H1 (cell line): ENCODE data around the gene ZNF652. TPM values are rescaled to one million over a fixed set of nuclear protein-coding genes. Genes with fewer than 3 reads are reported as not detected.

Source experiments
- BCL11A ChIP-seq, 2 experiments: IDR thresholded peaks; one replicate each; pipeline ENCODE4 v1.6.1; 2011; ENCODE audit warnings: low read depth in 2 of 2, low read length in 2 of 2, mild to moderate bottlenecking in 2 of 2
- CBX8 ChIP-seq: fragments of 300-800, 300-1000 bp; sonication (generic); IDR thresholded peaks from 2 replicates; pipeline ENCODE4 v1.7.1; 2016; ENCODE audit warnings: low read depth, low read length, borderline replicate concordance
- CHD2 ChIP-seq: IDR thresholded peaks from 2 replicates; pipeline ENCODE4 v1.6.1; 2012; ENCODE audit warnings: low read length, improper control_type of control experiment
- CREB1 ChIP-seq: IDR thresholded peaks from 2 replicates; pipeline ENCODE4 v1.6.1; 2012; ENCODE audit warnings: inconsistent platforms
- SIN3A ChIP-seq, 2 experiments: IDR thresholded peaks in 1 of 2; conservative IDR thresholded peaks in 1 of 2; 2 replicates each; pipeline ENCODE4 v1.6.1; 2011 to 2012; ENCODE audit warnings: low read length in 2 of 2, improper control_type of control experiment in 1 of 2, low read depth in 1 of 2, mild to moderate bottlenecking in 1 of 2
- polyA plus RNA-seq, 7 experiments: library from polyadenylated mRNA; depleted of rRNA in 3 of 7; stranded (reverse) in 5 of 7; unstranded in 2 of 7; fragments of >200 nt in 5 of 7; fragments of 200-250 nt in 2 of 7; gene quantifications; 1 replicate in 5 of 7; 2 replicates in 1 of 7; 4 replicates in 1 of 7; pipeline versions ENCODE4 v1.2.1 to v1.2.3, GENCODE V29; 2011 to 2013; ENCODE audit warnings: missing spikeins in 2 of 7, mixed read lengths in 2 of 7
- total RNA-seq: library from RNA; stranded (reverse); fragmentation: NEBNext Ultra II Directional; extraction: Animal tissue kit (Norgen Biotek cat#: 25700); gene quantifications from 2 replicates; pipeline ENCODE4 v1.2.1, GENCODE V29; 2021

The ZNF652 gene
- total and polyA plus RNA-seq, 2 of the 8 experiments (the other 6 are each of a cell fraction or from before 2014, with no cell fraction given), result 13.5 to 39.6 TPM

DNA sequence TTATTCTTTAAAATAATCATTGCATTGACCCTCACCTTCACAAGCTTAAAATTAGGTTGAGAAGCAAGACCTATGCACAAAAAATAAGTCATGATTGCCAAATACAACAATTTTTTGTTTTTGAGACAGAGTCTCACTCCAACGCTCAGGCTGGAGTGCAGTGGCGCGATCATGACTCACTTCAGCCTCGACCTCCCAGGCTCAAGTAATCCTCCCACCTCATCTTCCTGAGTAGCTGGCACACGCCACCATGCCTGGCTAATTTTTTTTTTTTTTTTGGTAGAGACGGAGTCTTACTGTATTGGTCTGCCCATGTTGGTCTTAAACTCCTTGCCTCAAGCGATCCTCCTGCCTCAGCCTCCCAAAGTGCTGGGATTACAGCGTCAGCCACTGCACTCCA lies 24.2 kb downstream of the ZNF652 start (continued):
- no peak for TF ChIP-seq BCL11A (IDR thresholded peaks at IDR 0.05; ENCODE audit: low read depth in 2 of 2, low read length in 2 of 2)
- no peak for TF ChIP-seq CHD2
- TF ChIP-seq SIN3A (conservative IDR thresholded peaks at IDR 0.05 in 1 of 2, IDR thresholded peaks at IDR 0.05 in 1 of 2; ENCODE audit: low read depth in 1 of 2, low read length in 2 of 2), result no peak
- TF ChIP-seq CBX8, result no peak
- no peak for TF ChIP-seq CREB1
